NCI-H526 (cell line): ENCODE measurements around the gene MC1R.
"Not testable (repeated sequence)": the region's sequence is repeated elsewhere in the genome, so short reads cannot be mapped to it uniquely, and the experiment has no call there.

Experiments used
- DNase-seq, 2 experiments: peaks; one replicate each; lab custom pipeline; 2025; lab: John Stamatoyannopoulos, UW

The MC1R gene

GRCh38 chr16:89958596-89958995 is 39.9 kb downstream of the MC1R start:
- DNase-seq, result no peak

GRCh38 chr16:89960966-89961365 is 42.3 kb downstream of the MC1R start:
- no peak for DNase-seq

GRCh38 chr16:89961920-89962319 is 43.3 kb downstream of the MC1R start:
- no peak for DNase-seq

- DNase-seq, result no peak
These were observed 44.3 kb downstream of the MC1R start for GRCh38 chr16:89962754-89963498.

- no peak for DNase-seq
These were observed 45.5 kb downstream of the MC1R start for GRCh38 chr16:89964201-89964600.

- no peak for DNase-seq
These were observed 47.0 kb downstream of the MC1R start for GRCh38 chr16:89965447-89966225.

GRCh38 chr16:89966756-89967155 is 48.1 kb downstream of the MC1R start:
- no peak for DNase-seq

GRCh38 chr16:89967436-89967835 is 48.8 kb downstream of the MC1R start:
- DNase-seq, result not testable (repeated sequence)

- DNase-seq, result not testable (repeated sequence)
These were observed 49.4 kb downstream of the MC1R start for GRCh38 chr16:89968074-89968473.

- DNase-seq, result no peak
These were observed 51.2 kb downstream of the MC1R start for GRCh38 chr16:89969741-89970410.
